ENCODE data around the gene AAR2.

The AAR2 gene

DNA sequence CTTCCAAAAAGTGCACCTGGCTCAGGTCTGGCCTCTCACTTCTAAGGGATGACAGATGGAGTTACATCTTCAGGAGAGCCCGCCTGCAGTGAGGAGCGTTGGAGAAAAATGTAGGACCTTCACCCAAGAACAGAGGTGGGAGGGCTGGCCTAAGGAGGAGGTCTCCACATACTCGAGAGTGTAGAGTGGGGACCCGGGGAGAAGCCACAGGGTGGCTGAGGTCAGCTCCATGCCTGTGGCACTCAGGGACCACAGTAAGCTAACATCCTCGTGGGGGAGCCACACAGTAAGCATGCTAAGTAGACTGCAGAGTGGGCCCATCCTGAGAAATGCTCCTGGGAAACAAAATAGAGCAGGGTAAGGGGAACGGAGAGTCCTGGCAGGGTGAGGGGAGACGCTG, 24.0 kb downstream of the AAR2 start:
- DNase-seq (ENCODE audit: low read depth in 2 of 2) = no peak

DNA sequence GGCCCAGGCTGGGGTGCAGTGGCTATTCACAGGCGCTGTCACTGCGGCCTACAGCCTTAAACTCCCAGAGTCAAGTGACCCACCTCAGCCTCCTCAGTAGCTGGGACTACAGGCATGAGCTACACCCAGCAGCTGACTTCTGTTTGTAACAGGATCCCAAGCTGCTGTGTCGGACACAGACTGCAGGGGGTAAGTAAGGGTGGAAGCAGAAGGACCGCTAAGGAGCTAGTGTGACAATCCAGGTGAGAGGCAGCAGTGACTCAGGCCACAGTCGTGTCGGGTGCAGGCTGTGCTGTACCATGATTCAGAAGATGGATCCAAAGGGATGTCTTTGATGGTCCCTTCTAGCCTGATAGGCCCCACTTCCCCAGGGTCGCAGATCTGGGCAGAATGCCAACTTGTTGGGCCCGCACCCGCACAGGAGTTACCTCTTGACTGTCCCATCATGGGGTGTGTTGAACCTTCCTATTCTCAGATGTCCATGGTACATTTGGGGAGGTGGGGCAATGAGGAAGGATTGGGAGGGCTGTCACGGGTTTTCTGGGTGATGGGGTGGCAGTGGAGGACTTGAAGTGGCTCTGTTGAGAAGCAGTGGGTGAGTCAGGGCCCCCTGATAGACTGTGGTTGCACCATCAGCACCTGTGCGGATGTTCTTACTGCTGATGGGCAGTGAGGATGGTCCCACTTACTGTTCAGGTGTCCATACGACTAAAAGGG, 25.3 kb downstream of the AAR2 start:
- DNase-seq (ENCODE audit: low read depth in 2 of 2) = no peak

DNA sequence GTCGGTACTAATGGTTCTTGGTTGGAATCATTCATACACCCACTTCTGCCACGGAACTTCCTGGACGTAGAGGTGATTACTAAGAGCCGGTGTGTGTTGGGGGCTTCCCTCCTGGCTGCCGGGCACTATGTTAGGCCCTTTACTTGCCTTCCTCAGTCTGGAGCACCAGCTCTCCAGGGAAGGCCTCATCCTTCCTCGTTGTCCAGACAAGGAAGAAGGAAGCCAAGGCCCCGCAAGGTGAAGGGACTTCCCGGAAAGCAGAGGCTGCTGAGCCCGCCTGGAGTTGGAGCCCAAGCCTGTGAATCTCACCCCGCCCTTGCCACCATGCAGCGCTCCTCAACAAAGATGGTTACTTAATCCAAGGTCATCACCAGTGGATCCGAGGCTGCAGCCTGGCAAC, 26.2 kb downstream of the AAR2 start:
- DNase-seq (ENCODE audit: low read depth in 2 of 2) = no peak

DNA sequence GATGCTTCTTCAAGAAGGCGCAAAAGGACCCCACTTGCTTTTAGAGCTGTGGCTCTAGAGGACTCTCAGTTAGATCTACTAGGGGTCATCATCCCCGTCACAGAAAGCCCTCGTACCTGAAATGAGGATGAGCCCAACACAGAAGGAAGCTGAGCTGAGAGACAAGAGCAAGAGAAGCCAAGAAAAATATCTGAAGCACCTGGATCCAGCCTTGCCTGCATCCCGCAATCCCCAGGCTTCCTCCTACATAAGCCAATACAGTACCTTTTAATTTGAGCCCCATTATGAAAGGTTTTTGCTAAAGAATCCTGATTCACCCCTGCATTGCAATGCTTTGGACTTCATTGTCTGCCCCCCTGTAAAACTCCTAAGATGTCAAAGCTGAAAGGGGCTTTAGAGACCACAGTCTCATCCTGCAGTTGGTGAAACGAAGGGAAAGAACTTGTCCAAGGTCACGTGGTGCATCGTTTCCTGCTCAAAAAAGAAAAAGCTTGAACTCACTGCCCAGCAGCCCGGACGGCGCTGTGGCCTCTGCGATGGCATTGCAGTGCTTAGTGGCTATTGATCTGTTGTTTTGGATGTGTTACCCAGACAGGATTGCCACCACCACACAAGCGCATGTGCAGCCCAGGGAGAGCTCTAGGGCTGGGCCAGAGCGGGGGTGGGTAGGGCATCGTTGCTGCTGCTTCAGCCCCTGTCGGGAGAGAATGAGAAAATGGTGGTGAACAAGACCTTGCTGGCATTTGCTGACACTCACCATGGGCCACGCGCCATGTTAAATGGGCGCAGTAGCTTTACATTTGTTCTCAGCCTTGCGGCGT, 28.4 kb downstream of the AAR2 start:
- DNase-seq (ENCODE audit: low read depth in 2 of 2) = no peak

DNA sequence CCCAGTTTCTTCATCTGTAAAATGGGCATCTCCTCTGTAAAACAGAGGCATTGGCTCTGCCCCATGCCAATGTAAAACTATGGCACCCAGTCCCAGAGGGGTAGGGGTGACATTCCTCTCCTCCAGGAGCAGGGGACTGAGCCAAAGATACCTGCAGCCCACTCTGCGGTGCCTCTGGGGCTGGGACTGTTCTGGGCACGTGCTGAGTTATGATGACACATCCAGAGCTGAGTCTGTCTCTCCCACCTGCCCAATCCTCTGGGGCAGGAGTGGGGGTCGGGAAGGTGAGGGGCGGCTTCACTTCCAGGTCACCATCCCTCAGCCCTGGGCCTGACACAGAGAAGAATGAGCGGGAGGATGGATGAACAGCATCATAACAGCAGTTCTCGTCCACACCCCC, 29.9 kb downstream of the AAR2 start:
- DNase-seq (ENCODE audit: low read depth in 2 of 2) = no peak

DNA sequence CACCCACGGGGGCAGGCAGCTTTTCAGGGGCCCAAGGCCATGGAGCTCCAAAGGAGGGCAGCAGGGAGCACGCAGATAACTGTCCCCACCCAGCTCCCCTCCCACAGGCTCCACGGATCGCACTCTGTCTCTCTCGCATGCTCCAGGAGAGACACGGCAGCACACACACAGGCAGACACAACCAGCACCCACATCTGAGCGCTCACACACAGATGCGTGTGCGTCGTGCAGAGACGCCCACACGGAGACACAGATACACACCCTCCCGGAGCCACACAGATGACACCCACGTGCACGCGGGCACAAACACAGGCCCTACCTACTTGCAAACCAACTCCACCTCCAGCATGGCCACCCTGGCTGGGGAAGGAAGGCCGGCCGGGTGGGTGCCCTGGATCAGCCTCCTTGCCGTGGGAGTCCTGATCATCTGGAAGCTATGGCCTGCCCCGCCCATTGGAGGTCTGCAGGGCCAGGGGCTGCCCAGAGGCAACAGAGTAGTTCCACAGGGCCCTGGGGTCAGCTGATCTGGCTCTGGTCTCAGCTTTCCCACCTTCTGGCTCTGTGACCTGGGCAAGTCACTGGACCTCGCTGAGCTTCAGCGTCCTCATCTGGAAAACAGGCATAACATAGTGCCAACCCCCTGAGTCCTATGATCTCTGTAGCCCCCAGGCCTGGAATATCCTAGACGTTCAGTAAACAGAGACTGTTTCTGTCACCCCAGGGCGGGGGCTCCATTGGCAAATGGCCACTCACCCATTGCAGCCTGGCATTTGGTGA, 31.5 kb downstream of the AAR2 start:
- no peak for DNase-seq (ENCODE audit: low read depth in 2 of 2)

DNA sequence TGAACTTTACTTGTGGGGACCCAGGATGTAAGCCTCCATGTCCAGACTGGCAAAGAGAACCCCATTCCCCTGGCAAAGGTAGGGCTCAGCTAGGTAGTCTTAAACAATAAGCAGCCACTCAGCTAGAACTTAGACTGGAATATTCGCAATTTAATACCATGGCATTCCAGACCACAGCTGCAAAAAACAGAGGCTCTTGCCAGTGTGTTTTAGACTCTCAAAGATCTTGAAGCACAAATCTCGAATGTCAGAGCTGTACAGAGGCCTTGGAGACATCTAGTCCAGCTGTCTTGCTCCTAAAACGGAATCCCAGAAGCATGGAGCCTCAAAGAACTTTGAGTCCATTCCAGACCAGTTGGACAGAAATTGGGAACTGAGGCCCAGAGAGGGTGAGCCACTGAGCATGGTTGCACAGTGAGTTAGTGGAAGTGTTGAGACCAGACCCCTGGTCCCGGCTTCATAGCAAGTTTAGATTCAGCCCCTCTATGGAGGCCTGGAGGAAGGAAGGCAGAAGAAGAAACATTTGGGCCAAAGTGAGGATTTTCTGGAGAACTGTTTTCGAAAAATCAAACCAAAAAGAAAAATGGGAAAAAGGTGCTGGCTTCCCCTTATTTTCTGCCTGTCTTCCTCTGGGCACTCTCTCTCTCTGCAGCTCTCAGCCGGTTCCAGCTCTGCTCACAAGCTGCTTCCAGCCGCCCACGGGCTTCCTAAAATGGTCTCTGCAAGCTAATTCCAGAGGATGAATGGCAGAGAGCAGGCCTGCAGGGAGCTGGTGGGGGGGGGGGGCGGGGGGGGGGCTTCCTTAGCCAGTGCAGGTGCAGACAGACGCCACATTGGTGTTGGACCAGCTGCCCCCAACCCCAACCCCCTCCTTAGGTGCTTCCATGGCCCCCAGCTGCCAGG, 32.4 kb downstream of the AAR2 start:
- no peak for DNase-seq (ENCODE audit: low read depth in 2 of 2)

DNA sequence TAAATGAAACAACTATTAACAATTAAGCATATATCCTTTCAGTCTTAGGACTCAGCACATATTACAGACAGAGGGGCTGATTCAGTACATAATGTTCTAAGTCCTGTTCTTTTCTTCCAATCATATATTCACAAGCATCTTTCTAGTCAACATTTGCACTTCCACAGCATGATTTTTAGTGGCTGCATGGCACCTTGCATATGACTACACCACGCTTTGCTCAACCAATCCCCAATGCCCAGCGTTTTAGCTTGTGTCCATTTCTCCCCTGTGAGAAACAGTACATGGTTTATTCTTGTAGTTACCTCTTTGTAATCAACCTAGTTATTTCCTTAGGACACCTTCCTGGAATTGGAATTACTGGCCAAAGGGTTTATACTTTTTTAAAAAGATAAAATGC, 33.2 kb downstream of the AAR2 start:
- DNase-seq (ENCODE audit: low read depth in 2 of 2) = no peak

DNA sequence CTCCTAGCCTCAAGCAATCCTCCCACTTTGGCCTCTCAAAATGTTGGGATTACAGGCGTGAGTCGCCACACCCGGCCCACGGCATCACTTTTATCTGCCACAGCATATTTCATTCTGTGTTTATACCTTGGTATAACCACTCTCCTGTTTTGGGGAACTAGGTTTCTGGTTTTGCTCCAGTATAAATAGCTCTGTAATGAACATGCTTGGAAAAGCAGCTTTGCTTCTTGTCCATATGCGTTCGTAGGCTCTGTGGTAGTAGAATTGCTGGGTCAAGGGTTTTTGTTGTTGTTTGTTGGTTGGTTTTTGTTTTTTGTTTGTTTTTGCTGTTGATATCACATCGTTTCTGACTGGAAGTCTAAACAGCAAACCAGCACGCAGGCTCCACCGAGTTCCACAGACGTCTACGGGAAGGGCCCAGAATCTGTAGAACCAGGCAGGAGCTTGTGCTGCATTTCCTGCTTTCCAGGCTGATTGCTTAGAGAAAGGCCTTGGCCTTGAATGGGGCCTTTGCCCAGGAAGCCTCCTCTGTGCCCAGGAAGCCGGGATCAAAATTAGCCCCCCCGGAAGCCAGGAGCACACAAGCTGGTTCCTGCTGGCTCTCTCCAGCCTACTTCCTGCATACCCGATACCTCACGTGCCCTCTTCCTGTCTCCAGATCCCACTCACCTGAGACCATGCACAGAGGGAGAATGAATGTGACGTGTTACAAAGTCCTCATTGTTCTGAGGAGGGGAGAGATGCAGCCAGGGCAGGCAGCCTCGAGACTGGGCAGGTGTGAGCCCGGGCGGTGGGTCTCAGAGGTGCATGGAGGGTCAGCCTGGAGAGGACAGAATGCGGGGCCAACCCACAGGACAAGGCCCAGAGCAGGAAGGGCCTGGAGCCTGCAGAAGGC, 34.7 kb downstream of the AAR2 start:
- no peak for DNase-seq (ENCODE audit: low read depth in 2 of 2)

DNA sequence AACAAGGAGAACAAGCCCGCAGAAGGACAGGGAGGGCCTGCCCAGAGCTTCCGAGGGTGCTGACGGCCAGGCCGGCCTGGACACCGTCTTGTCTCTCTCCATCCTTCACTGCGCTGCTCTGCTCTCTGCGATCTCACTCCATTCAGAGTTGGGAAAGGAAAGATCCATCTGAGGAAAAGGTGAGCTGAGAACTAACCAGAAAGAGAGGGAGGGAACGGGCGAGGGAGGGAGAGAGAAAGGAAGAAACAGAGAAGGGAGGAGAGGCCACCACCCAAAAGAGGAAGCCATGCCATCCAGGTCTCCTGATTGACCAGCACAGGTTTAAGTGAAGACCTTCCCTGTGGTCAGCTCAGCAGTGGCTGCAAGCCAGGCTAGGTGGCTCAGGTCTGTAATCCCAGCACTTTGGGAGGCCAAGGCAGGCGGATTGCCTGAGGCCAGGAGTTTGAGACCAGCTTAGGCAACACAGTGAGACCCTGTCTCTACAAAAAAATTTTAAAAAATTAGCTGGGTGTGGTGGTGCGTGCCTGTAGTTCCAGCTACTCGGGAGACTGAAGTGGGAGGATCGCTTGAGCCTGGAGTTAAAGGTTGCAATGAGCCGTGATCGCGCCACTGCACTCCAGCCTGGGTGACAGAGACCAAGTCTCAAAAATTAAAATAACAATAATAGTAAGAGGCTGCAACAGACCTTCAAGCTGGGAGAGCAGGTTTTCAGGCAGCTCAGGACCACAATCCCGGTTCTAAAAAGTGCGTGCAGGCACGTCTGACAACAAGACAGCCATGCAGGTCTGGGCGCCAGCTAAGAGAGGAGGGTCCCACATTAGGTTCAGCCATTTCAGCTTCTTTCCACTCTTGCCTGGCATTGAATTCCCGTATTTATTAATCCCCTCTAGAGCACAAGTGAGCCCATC, 35.6 kb downstream of the AAR2 start:
- no peak for DNase-seq (ENCODE audit: low read depth in 2 of 2)

DNA sequence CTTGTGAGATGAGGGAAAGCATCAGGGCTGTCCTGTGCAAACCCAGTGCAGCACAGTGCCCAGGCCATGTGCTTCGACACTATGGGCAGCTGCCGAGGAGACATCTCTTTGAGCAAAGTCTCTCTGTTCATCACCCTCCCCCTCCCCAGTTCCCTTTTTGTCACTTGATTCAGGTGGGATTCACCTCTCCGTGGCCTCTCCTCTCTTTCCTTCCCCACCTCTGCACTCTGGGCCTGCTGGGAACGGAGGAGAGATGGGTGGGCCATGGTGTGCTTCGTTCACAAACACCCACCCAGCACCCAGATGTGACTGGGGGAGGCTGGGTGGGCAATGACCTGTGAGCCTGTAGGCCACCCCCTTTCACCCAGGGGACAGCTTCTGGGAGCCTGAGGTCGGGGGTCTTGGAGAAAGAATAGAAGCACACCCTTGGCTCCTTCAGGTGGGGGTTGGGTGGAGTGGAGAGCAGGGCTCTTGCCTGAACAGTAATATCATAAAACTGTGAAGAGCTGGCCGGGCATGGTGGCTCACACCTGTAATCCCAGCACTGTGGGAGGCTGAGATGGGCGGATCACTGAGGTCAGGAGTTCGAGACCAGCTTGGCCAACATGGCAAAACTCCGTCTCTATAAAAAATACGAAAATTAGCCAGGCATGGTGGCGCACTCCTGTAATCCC, 36.4 kb downstream of the AAR2 start:
- DNase-seq (ENCODE audit: low read depth in 2 of 2) = no peak

DNA sequence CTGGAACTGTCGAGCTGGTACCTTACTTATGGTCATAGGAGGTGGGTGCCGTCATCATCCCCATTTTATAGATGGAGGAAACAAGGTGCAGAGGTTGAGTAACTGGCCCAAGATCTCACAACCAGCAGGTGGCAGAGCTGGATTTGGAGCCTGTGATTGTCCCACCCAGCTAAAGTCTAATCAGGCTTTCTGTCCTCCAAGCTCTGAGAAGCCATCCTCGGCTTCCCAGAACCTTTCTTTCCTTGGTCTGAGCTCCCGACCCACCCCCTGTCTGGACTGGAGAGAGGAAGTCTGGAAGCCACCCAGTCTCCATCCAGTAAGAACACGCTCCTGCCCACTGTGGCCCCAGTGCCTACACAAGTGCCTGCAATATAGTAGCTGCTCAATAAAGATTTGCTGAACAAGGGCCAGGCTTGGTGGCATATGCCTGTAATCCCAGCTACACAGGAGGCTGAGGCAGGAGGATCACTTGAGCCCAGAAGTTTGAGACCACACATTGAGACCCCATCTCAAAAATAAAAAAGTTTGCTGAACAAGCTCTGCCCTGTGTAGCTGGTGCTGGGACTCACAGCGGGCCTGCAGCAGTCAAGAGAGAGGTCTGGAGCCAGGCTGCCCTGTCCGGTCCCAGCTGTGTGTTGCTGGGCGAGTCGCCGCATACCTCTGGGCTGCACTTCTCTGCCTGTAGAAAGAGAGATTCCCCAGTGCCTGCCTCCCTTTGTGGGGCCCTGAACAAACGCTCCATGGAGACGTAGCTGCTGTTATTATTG, 37.3 kb downstream of the AAR2 start:
- DNase-seq (ENCODE audit: low read depth in 2 of 2) = no peak

DNA sequence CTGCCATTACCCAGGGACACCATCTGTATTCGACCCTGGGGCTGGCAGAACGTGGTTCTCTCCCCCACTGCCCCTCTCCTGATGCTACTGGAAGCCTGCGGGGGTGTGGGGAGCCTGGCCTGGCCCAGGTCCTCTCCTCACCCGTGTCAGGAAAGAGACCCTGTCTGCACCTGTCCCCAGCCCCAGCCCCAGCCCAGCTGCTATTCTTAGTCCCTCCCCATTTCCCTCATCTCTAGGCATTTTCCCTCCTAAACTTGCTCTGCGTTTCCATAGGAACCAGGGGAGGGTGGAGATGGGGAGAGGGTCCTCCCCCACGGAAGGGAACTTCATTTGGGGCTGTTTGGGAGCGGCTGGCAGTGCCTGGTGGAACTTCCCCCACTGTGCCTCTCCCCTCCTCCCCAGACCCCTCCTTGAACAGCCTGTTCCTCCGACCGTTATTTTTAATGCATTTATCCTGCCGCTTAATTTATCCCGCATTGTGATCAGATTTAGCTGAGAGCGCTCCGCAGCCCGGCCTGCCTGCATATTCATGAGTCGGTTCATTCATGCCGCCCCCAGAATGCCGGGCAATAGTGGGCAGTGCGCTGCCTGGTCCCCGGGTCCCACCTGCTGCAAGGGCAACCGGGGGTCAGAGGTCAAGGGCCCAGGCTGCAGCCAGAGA, 38.0 kb downstream of the AAR2 start:
- DNase-seq (ENCODE audit: low read depth in 2 of 2) = no peak

DNA sequence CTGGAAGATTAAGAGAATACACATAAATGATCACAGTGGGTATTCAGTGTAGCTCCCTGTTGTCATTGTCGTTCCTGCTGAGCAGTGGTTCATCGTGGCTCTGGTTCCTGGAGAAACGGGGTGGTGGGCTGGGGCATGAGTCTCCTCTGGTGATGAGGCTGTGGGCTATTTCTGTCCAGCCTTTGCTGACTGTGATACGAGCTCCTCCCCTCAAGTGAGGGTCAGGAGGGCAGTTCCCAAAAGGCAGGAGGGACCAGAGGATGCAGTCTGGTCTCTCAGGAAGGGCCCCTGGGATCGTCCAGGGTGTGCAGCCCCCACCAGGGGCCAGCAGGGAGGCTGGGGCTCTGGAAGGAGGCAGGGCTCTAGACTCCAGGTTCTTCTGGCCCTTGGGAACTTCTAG, 38.7 kb downstream of the AAR2 start:
- no peak for DNase-seq (ENCODE audit: low read depth in 2 of 2)

DNA sequence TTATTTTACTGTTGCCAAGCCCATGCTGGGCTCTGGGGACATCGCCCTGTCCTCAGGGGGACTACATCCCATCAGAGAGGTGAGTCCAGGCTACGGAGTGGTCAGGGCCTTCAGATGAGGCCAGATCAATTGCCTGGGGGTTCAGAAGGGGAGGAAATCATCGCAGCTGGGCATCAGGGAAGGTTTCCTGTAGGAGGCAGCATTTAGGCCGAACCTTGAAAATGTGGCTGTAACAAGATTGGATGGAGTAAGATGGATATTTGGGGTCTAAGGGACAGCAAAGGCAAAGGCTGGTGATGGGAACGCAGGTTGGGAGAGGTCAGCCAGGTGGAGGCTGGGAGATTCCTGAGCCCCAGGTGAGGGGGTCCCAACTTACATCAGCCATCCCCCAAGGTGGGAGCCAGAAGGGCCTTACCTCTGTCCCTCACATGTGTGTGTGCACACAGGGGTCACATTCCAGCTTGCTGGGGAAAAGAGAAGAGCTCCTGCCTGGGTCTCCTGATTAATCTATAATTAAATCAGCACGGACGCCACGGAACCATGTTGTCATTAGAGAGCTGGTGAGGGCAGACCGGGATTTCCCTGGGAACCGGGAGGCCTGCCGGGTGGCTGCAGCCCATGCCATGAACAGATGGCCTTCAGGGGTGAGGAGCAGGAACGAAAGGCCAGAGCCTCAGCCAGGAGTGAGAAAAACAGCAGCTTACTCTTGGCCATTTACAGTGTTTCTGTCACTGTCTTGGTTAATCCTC, 39.3 kb downstream of the AAR2 start:
- no peak for DNase-seq (ENCODE audit: low read depth in 2 of 2)

DNA sequence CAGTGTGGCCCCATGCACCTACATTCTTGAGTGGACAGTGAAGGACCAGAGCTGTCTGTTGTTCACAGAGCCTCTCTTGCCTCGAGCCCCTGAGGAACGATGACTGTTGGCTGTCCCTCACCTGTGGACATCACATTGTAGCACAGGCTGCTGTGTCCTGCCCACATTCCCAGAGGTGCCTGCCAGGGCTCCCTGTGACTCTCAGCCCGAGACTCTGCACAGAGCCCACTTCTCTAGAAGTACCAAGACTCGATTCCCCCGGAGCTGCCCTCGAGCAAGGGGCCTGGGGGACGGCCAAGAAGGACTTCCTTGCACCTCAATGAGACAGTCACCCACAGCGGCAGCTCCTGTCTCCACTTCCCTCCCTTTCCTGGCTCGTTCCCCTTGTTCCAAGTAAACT, 41.3 kb downstream of the AAR2 start:
- DNase-seq (ENCODE audit: low read depth in 2 of 2) = no peak

DNA sequence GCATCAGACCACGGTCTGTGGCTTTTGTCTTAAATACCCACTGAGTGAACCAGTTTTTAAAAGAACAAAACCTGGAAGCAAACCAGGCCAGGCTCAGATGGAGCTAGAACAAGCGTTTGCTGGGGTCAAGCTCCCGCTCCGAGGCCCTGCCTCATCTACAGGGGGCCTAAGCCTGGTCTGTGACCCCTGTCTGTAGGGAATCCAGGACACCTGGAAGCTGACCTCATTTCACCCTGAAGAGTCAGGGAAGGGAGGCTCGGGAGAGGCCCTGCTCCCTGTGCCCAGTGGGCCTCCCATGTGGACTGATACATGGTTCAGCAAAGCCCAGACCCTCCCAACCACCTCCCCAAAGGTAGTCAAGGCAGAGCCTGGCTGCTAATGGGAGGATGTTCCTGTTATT, 43.1 kb downstream of the AAR2 start:
- DNase-seq (ENCODE audit: low read depth in 2 of 2) = no peak
